Fibroblast of upper back skin (primary cell): ENCODE measurements around the gene TSPAN7.
A peak's percentile ranks its signal among the peaks of the same experiment; 100 is the strongest.

ENCODE experiments used
- DNase-seq: peaks from one replicate; pipeline ENCODE4 v3.0.0-alpha.2; 2013

The TSPAN7 gene

GRCh38 chrX:38694394-38694793, 133.1 kb downstream of the TSPAN7 start:
- DNase-seq, result no peak

GRCh38 chrX:38697461-38697860, 136.1 kb downstream of the TSPAN7 start:
- DNase-seq, result no peak

DNA sequence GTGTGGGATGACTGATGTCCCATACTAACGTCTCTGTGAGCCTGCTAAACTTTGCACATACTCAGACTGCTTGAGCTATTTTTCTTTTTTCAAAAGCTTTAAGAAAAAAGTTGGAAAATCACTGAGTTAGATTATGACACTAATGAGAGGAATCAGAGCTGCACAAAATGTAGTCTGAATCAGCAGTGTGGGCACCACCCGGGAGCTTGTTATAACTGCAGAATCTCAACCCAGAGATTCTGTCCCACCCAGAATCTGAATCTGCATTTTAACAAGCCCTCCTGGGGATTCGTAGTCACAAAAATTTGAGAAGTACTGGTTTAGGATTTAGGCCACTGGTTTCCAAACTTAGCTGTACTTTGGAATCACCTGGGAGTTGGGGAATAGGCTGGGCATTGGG, 137.8 kb downstream of the TSPAN7 start:
- DNase-seq, result no peak

- no peak for DNase-seq
Measured at GRCh38 chrX:38699696-38700095, 138.4 kb downstream of the TSPAN7 start.

DNA sequence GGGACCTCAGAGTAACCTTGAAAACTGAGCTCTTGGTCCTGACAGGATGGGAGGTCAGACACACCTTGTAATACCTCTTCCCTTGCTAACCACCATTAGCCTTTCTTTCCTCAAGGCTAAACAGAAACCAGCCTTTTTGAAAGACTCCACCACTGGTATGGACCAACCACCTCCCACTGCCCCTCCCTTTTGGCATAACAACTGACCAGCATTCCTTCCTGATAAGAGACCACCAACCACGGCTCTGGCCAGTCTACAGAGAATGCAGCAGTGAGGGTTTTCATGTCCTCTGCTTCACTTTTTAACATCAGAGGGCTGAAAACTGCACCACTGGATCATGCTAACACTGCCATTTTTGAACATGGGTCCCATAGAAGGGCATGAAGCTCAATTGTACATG, 139.7 kb downstream of the TSPAN7 start:
- no peak for DNase-seq

- DNase-seq, result no peak
Measured at GRCh38 chrX:38704146-38704882, 143.0 kb downstream of the TSPAN7 start.

GRCh38 chrX:38717871-38718270, 156.5 kb downstream of the TSPAN7 start:
- DNase-seq, result peak; percentile 6

DNA sequence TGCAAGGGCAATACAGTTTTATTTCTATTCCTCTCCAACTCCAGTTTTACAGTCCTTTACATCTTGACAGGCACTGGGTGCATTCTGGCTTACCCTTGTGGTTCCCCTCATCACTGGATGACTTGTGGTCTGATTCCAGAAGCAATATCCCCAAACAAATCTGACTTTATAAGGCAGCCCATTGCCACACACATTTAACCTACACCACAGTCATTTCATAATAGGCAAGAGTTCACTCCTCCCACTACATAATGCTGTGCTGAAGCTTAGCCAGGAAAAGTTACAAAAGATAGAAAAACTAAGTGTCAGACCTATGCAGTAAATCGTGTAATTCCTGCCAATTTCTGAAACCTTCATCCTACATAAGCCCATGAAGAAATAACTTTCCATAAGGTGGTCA, 157.0 kb downstream of the TSPAN7 start:
- no peak for DNase-seq

- DNase-seq, result no peak
Measured at GRCh38 chrX:38726612-38727011, 165.3 kb downstream of the TSPAN7 start.

- no peak for DNase-seq
Measured at GRCh38 chrX:38727668-38728067, 166.3 kb downstream of the TSPAN7 start.

- DNase-seq, result no peak
Measured at GRCh38 chrX:38732866-38733265, 171.5 kb downstream of the TSPAN7 start.
